H1 (cell line): ENCODE data around the gene NIPAL1. TPM values are rescaled to one million over a fixed set of nuclear protein-coding genes. Genes with fewer than 3 reads are reported as not detected.

Experiments used
- ASH2L ChIP-seq: fragments of 200-600, 300-600 bp; sonication (generic); IDR thresholded peaks from one replicate; pipeline ENCODE4 v1.7.1; 2017; ENCODE audit warnings: low read length
- ATF3 ChIP-seq: IDR thresholded peaks from 2 replicates; pipeline ENCODE4 v1.6.1; 2011; ENCODE audit warnings: low read depth, mild to moderate bottlenecking, low read length; ENCODE audit not compliant: insufficient read depth
- BRCA1 ChIP-seq: IDR thresholded peaks from 2 replicates; pipeline ENCODE4 v1.6.1; 2012; ENCODE audit warnings: low read depth, low read length, improper control_type of control experiment
- CBX8 ChIP-seq: fragments of 300-800, 300-1000 bp; sonication (generic); IDR thresholded peaks from 2 replicates; pipeline ENCODE4 v1.7.1; 2016; ENCODE audit warnings: low read depth, low read length, borderline replicate concordance
- EGR1 ChIP-seq: IDR thresholded peaks from 2 replicates; pipeline ENCODE4 v1.6.1; 2011; ENCODE audit warnings: low read depth, low read length, borderline replicate concordance
- KDM5A ChIP-seq: fragments of 200-600 bp; IDR thresholded peaks from 2 replicates; pipeline ENCODE4 v1.7.1; 2012; ENCODE audit warnings: mild to moderate bottlenecking, low read length, inconsistent platforms, mixed read lengths
- SP1 ChIP-seq: IDR thresholded peaks from 2 replicates; pipeline ENCODE4 v1.6.1; 2011; ENCODE audit warnings: low read depth, low read length
- TAF1 ChIP-seq: IDR thresholded peaks from 2 replicates; pipeline ENCODE4 v1.6.1; 2011; ENCODE audit warnings: mild to moderate bottlenecking, low read depth, low read length
- polyA plus RNA-seq, 7 experiments: library from polyadenylated mRNA; depleted of rRNA in 3 of 7; stranded (reverse) in 5 of 7; unstranded in 2 of 7; fragments of >200 nt in 5 of 7; fragments of 200-250 nt in 2 of 7; gene quantifications; 1 replicate in 5 of 7; 2 replicates in 1 of 7; 4 replicates in 1 of 7; pipeline versions ENCODE4 v1.2.1 to v1.2.3, GENCODE V29; 2011 to 2013; ENCODE audit warnings: missing spikeins in 2 of 7, mixed read lengths in 2 of 7
- total RNA-seq: library from RNA; stranded (reverse); fragmentation: NEBNext Ultra II Directional; extraction: Animal tissue kit (Norgen Biotek cat#: 25700); gene quantifications from 2 replicates; pipeline ENCODE4 v1.2.1, GENCODE V29; 2021

NIPAL1 gene
- total and polyA plus RNA-seq, 2 of the 8 experiments (the other 6 are each of a cell fraction or from before 2014, with no cell fraction given) = 1.4 to 4.9 TPM

- no peak for TF ChIP-seq ASH2L
- TF ChIP-seq KDM5A = no peak
- TF ChIP-seq EGR1 = no peak
- no peak for TF ChIP-seq SP1
- no peak for TF ChIP-seq CBX8
- no peak for TF ChIP-seq ATF3
- TF ChIP-seq TAF1 = no peak
- no peak for TF ChIP-seq BRCA1
Observed at GRCh38 chr4:48067536-48067935, 51.0 kb downstream of the NIPAL1 start (continued).
